ENCODE measurements around the gene SLC36A2.

DNA sequence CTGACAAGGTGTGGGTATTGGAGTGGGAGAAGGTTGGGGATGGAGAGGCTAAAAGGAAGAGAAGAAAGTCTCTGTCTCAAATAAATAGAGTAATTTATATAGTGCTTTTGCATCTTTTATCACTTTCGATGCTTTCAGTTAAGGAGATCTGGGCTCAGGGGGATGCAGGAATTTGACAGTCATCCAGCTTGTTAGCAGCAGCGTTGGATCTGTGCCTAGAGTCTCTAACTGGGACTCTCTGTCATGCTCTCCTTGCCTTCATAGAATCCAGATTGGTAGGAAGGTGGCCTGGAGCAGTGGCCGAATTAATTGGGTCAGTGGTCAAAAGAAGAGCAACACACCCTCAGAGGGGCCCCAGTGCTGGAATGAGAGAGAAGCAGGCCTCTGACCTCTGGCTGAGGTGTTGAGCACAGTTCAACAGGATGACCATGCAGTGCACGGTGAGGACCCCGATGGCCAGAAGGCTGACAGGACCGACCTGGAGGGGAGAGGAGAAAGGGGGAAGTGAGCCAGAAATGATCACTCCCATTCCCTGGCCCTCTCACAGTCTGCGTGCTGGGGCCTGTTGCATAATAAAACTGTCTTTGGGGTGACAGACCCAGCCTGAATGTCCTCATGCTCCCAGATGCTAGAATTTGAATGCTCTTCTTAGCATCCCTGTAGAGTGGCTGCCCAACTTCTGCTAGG is 51.4 kb downstream of the SLC36A2 start:
- no peak for TF ChIP-seq ZNF174 (tag by site-specific recombination; IDR thresholded peaks at IDR 0.05)
- no peak for TF ChIP-seq ZNF324 (tag by site-specific recombination; IDR thresholded peaks at IDR 0.05)
- no peak for TF ChIP-seq ZSCAN16 (tag by site-specific recombination; IDR thresholded peaks at IDR 0.05)
- no peak for TF ChIP-seq CTCF (tag by site-specific recombination; IDR thresholded peaks at IDR 0.05)

Data from HEK293 (cell line).